GM23338 (cell line): ENCODE measurements around the gene PPP1R10.

Experiments used
- CREB1 ChIP-seq: fragments of 250-450 bp; sonication (Bioruptor Pico); IDR thresholded peaks from 2 replicates; pipeline ENCODE4 v1.5.0; 2020; ENCODE audit warnings: low read depth, mild to moderate bottlenecking, moderate library complexity
- EZH2 ChIP-seq: fragments of 200-600 bp; sonication (generic); IDR thresholded peaks from one replicate; pipeline ENCODE4 v1.8.0; 2017; ENCODE audit warnings: antibody characterized with exemption, mild to moderate bottlenecking, low read depth; ENCODE audit not compliant: unreplicated experiment
- JUNB ChIP-seq: IDR thresholded peaks from one replicate; pipeline ENCODE4 v1.6.1; 2016; ENCODE audit warnings: antibody characterized with exemption; ENCODE audit not compliant: unreplicated experiment
- TF ChIP-seq, protein P1 (sequence below), 2 experiments: fragments of 200-600 bp in 1 of 2; sonication (generic) in 1 of 2; conservative IDR thresholded peaks; 2 replicates each; pipeline versions ENCODE4 v1.5.1 to v1.6.1; 2016 to 2017; ENCODE audit warnings: antibody characterized with exemption in 2 of 2, low read depth in 2 of 2, mild to moderate bottlenecking in 2 of 2, moderate library complexity in 1 of 2

DNA sequence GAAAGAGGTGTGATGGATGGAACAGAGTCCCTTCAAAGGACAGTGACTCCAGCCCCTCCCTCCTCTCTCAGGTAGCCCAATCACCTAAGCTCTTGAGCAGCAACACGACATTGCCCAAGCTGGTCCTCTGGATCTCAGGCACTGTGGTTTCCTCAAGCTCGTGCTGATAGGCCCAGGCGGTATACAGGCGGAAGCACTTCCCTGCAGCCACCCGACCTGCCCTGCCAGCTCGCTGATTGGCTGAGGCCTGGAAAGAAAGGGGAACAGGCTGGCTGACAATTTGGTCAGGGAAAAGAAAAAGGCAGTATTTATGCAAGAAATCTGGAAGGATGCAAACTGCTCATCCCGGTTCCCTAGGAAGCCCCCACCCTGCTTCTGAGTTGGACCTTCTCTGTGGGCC is 39.5 kb upstream of the PPP1R10 start:
- TF ChIP-seq CREB1 (CRISPR knock-in tag) = no peak
- TF ChIP-seq EZH2 = no peak
- TF ChIP-seq, protein P1, sequence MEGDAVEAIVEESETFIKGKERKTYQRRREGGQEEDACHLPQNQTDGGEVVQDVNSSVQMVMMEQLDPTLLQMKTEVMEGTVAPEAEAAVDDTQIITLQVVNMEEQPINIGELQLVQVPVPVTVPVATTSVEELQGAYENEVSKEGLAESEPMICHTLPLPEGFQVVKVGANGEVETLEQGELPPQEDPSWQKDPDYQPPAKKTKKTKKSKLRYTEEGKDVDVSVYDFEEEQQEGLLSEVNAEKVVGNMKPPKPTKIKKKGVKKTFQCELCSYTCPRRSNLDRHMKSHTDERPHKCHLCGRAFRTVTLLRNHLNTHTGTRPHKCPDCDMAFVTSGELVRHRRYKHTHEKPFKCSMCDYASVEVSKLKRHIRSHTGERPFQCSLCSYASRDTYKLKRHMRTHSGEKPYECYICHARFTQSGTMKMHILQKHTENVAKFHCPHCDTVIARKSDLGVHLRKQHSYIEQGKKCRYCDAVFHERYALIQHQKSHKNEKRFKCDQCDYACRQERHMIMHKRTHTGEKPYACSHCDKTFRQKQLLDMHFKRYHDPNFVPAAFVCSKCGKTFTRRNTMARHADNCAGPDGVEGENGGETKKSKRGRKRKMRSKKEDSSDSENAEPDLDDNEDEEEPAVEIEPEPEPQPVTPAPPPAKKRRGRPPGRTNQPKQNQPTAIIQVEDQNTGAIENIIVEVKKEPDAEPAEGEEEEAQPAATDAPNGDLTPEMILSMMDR (conservative IDR thresholded peaks at IDR 0.05; ENCODE audit: low read depth in 2 of 2) = no peak
- no peak for TF ChIP-seq JUNB
